Endothelial cell of umbilical vein (primary cell): ENCODE measurements around the gene PACSIN2. TPM values are rescaled to one million over a fixed set of nuclear protein-coding genes. Genes with fewer than 3 reads are reported as not detected.

Experiments used
- BruUV-seq: library from RNA; stranded (reverse); fragments of 400-500 nt; replicated peaks from 2 replicates; lab custom pipeline; 2021; lab: Mats Ljungman, UMichigan
- CTCF ChIA-PET: fragments of 300-600, 350-600 bp; sonication (Branson Sonifier 250); formaldehyde crosslinking; loops from one replicate; lab custom pipeline; 2021; ENCODE audit warnings: antibody characterized with exemption, inconsistent platforms; lab: Charles Lee
- POLR2A ChIA-PET: fragments of 300-600, 350-600 bp; sonication (Branson Sonifier 250); formaldehyde crosslinking; loops from one replicate; lab custom pipeline; 2021; ENCODE audit warnings: antibody characterized with exemption, inconsistent platforms; lab: Charles Lee
- DNase-seq: peaks from one replicate; pipeline ENCODE4 v3.0.0-alpha.2; 2011; ENCODE audit warnings: low read depth, low spot score
- FAIRE-seq: peaks from 2 replicates; lab custom pipeline; 2011; peaks lifted over from hg19 to GRCh38; lab: Jason Lieb, UNC
- H2AFZ ChIP-seq: 2 replicates; pipeline ENCODE4 v1.6.0; 2012; ENCODE audit warnings: low read depth, low read length, control low read depth, inconsistent platforms
- H3K27ac ChIP-seq: 2 replicates; pipeline ENCODE4 v1.5.1; 2011; ENCODE audit warnings: low read depth, mild to moderate bottlenecking, control low read depth, low read length, moderate library complexity; ENCODE audit not compliant: insufficient read depth
- H3K27me3 ChIP-seq, 2 experiments: 2 replicates each; pipeline versions ENCODE4 v1.6.0 to v1.6.1; 2011; ENCODE audit warnings: low read length in 2 of 2, mixed read lengths in 1 of 2; ENCODE audit not compliant: control insufficient read depth in 2 of 2, insufficient read depth in 2 of 2
- H3K36me3 ChIP-seq, 2 experiments: 2 replicates in 1 of 2; 3 replicates in 1 of 2; pipeline ENCODE4 v1.5.1; 2011; ENCODE audit warnings: low read length in 2 of 2, mild to moderate bottlenecking in 1 of 2, moderate library complexity in 1 of 2; ENCODE audit not compliant: control insufficient read depth in 2 of 2, insufficient read depth in 2 of 2; ENCODE audit errors: extremely low read depth in 1 of 2
- H3K4me1 ChIP-seq: 3 replicates; pipeline ENCODE4 v1.5.1; 2011; ENCODE audit warnings: mild to moderate bottlenecking, low read length; ENCODE audit not compliant: control insufficient read depth, insufficient read depth; ENCODE audit errors: extremely low read depth
- H3K4me2 ChIP-seq: 2 replicates; pipeline ENCODE4 v1.6.1; 2011; ENCODE audit warnings: low read length, control low read depth, mixed read lengths; ENCODE audit not compliant: insufficient read depth
- H3K4me3 ChIP-seq, 3 experiments: fragments of 200-600 bp in 1 of 3; sonication (generic), shearing (Covaris generic) in 1 of 3; replicated peaks in 1 of 3; 2 replicates each; pipeline ENCODE4 v1.5.1; 2011 to 2016; ENCODE audit warnings: control low read depth in 3 of 3, low read length in 3 of 3, mild to moderate bottlenecking in 2 of 3, inconsistent platforms in 1 of 3, low read depth in 1 of 3, moderate library complexity in 1 of 3; ENCODE audit not compliant: insufficient read depth in 1 of 3
- H3K79me2 ChIP-seq: 2 replicates; pipeline ENCODE4 v1.6.0; 2012; ENCODE audit warnings: low read length, inconsistent platforms; ENCODE audit not compliant: control insufficient read depth, insufficient read depth
- H3K9ac ChIP-seq: replicated peaks from 2 replicates; pipeline ENCODE3; 2011; ENCODE audit warnings: low read length, control low read depth; ENCODE audit not compliant: insufficient read depth; ENCODE audit errors: extremely low read depth
- H3K9me1 ChIP-seq: replicated peaks from 3 replicates; pipeline ENCODE4 v1.6.0; 2011; ENCODE audit warnings: mild to moderate bottlenecking, low read length; ENCODE audit not compliant: control insufficient read depth, insufficient read depth; ENCODE audit errors: extremely low read depth
- H3K9me3 ChIP-seq: replicated peaks from 2 replicates; pipeline ENCODE4 v1.5.1; 2012; ENCODE audit warnings: low read length, inconsistent platforms; ENCODE audit not compliant: control insufficient read depth, insufficient read depth
- H4K20me1 ChIP-seq: replicated peaks from 2 replicates; pipeline ENCODE3; 2011; ENCODE audit warnings: mild to moderate bottlenecking, low read length; ENCODE audit not compliant: control insufficient read depth, insufficient read depth; ENCODE audit errors: extremely low read depth
- CTCF ChIP-seq, 2 donors: IDR thresholded peaks; 1 replicate in 1 of 2; 2 replicates in 1 of 2; pipeline ENCODE4 v1.5.1; 2011; ENCODE audit warnings: low read length in 2 of 2, mild to moderate bottlenecking in 2 of 2, moderate library complexity in 2 of 2, control low read depth in 1 of 2, inconsistent platforms in 1 of 2, low read depth in 1 of 2; ENCODE audit not compliant: insufficient read depth in 1 of 2; ENCODE audit errors: extremely low read depth in 1 of 2
- FOS ChIP-seq: IDR thresholded peaks from 2 replicates; pipeline ENCODE4 v1.6.1; 2011; ENCODE audit warnings: mild to moderate bottlenecking, low read length, moderate library complexity, borderline replicate concordance; ENCODE audit not compliant: insufficient read depth
- JUN ChIP-seq: IDR thresholded peaks from 2 replicates; pipeline ENCODE4 v1.6.1; 2011; ENCODE audit warnings: borderline replicate concordance, low read depth; ENCODE audit not compliant: insufficient read length, insufficient read depth
- MAX ChIP-seq: IDR thresholded peaks from 2 replicates; pipeline ENCODE4 v1.6.1; 2011; ENCODE audit not compliant: insufficient read depth, insufficient read length
- POLR2A ChIP-seq: IDR thresholded peaks from 2 replicates; pipeline ENCODE4 v1.6.1; 2012; ENCODE audit warnings: low read depth, mild to moderate bottlenecking, control low read depth, low read length
- POLR2AphosphoS5 ChIP-seq: IDR thresholded peaks from 2 replicates; pipeline ENCODE4 v1.6.1; 2012; ENCODE audit warnings: low read depth, mild to moderate bottlenecking, control low read depth, low read length, moderate library complexity; ENCODE audit not compliant: insufficient read depth
- dilution Hi-C: fragments of 300-500 bp; cut with MboI; formaldehyde crosslinking; loops from one replicate; pipeline ENCODE4 v1.15.0; 2019; ENCODE audit warnings: low sequenced_read_pairs; ENCODE audit not compliant: extremely low pct_ligation_motif_present
- intact Hi-C: fragments of 100-400 bp; cut with micrococcal nuclease; formaldehyde crosslinking; loops from one replicate; pipeline ENCODE4 v1.10.0; 2022
- polyA plus RNA-seq, 4 experiments: library from polyadenylated mRNA; depleted of rRNA in 3 of 4; stranded (reverse) in 3 of 4; unstranded in 1 of 4; fragments of >200 nt; gene quantifications; 2 replicates each; pipeline versions ENCODE4 v1.2.1 to v1.2.3, GENCODE V29; 2011 to 2012; ENCODE audit warnings: missing spikeins in 1 of 4
- total RNA-seq: library from RNA; stranded (reverse); gene quantifications from 2 replicates; pipeline ENCODE4 v1.2.3, GENCODE V29; 2021

PACSIN2 gene
- total and polyA plus RNA-seq, 2 donors (not counting 3 experiments of a cell fraction or from before 2014, with no cell fraction given) = 46.2 to 64.5 TPM

GRCh38 chr22:43006016-43006505 lies 8.9 kb downstream of the PACSIN2 start:
- TF ChIP-seq FOS (no peak), CTCF (IDR thresholded peaks at IDR 0.05; ENCODE audit: extremely low read depth in 1 of 2, insufficient read depth in 1 of 2, low read depth in 1 of 2, low read length in 2 of 2) (no peak), POLR2A (no peak), JUN (no peak), POLR2AphosphoS5 (no peak), MAX (no peak)
- no peak overlapping the region for H2AFZ ChIP-seq
- no peaks in the 10 kb centered on the region for H3K27me3 ChIP-seq
- intact Hi-C loops (no loop called here), dilution Hi-C loops (no loop called here)
- no peak overlapping the region for H3K4me2 ChIP-seq
- no peak for FAIRE-seq
- H3K4me1 ChIP-seq = peaks cover 43% of the 10 kb centered on the region
- H3K9ac ChIP-seq = no peak overlapping the region
- CTCF ChIA-PET = interaction anchor here (1.0 kb wide), 1 partner anchor 16 kb away, joined by 4 read pairs; no protein-coding TSS in a partner anchor
- peaks cover 78% of the 10 kb centered on the region for H3K79me2 ChIP-seq
- no peak for DNase-seq
- BruUV-seq = no TSS peak
- POLR2A ChIA-PET = no interaction called here
- H4K20me1 ChIP-seq = no peaks in the 10 kb centered on the region
- H3K9me1 ChIP-seq = no peaks in the 10 kb centered on the region
- H3K9me3 ChIP-seq = no peaks in the 10 kb centered on the region
- no peak overlapping the region for H3K27ac ChIP-seq
- no peak overlapping the region for H3K4me3 ChIP-seq
- no peaks in the 10 kb centered on the region for H3K36me3 ChIP-seq
